Fibroblast of skin of left quadriceps (primary cell): ENCODE results near the gene PI16.

Source experiments
- DNase-seq, 2 experiments: peaks; one replicate each; pipeline ENCODE4 v3.0.0-alpha.2; 2013; ENCODE audit warnings: low read depth in 2 of 2

The PI16 gene, protein sequence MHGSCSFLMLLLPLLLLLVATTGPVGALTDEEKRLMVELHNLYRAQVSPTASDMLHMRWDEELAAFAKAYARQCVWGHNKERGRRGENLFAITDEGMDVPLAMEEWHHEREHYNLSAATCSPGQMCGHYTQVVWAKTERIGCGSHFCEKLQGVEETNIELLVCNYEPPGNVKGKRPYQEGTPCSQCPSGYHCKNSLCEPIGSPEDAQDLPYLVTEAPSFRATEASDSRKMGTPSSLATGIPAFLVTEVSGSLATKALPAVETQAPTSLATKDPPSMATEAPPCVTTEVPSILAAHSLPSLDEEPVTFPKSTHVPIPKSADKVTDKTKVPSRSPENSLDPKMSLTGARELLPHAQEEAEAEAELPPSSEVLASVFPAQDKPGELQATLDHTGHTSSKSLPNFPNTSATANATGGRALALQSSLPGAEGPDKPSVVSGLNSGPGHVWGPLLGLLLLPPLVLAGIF

DNA sequence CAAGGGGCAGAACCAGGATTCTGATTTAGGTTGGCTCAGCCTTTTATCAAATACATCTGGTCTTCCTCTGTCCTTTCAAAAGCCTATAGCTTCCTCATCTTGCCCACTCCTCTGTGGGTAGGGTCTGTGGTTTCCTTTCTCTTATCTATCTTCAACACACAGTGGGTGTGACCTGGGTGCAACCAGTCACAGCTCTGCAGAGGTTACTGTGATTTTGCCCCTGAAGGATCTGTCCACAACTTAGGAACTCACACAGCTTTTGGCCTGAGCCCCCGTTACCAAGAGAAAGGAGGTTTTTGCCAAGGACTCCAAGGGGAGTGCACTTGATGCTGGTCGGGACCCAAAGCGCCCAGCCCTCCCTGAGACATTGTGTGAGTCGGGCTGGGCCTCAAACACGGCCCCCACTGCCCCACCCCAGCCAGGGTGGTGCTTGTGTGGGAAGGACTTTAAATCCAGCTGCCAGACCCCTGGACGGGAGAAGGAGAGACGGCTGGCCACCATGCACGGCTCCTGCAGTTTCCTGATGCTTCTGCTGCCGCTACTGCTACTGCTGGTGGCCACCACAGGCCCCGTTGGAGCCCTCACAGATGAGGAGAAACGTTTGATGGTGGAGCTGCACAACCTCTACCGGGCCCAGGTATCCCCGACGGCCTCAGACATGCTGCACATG is at the start of gene PI16:
Gene PI16 (plus strand): TSS at position 477 of the 670 bp plus-strand sequence. CDS start 23 bp downstream, at position 500.
- no peak for DNase-seq

DNA sequence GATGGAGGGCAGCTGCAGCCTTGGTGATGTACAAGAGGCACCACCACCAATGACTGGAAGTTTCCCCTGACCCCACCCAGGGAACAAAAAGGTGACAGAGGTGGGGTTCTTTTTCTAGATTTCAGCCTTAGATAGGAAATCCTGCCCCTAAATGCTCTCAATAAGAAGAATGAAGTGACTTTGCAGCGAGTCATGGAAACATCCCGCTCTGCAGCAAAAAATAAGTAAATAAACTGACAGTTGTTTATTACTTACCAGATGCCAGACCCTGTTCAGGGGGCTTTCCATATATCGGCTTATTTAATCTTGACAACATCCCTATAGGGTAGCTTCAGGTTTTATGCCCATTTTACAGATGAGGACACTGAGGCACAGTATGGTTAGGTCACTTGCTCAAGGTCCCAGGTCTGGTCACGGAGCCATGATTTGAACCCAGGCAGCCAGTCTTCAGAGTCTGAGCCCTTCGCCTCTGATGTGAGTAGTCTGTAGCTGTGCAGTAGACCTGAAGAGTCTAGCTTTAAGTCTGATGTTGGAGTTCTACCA is 49.6 kb upstream of the PI16 start:
- no peak for DNase-seq

DNA sequence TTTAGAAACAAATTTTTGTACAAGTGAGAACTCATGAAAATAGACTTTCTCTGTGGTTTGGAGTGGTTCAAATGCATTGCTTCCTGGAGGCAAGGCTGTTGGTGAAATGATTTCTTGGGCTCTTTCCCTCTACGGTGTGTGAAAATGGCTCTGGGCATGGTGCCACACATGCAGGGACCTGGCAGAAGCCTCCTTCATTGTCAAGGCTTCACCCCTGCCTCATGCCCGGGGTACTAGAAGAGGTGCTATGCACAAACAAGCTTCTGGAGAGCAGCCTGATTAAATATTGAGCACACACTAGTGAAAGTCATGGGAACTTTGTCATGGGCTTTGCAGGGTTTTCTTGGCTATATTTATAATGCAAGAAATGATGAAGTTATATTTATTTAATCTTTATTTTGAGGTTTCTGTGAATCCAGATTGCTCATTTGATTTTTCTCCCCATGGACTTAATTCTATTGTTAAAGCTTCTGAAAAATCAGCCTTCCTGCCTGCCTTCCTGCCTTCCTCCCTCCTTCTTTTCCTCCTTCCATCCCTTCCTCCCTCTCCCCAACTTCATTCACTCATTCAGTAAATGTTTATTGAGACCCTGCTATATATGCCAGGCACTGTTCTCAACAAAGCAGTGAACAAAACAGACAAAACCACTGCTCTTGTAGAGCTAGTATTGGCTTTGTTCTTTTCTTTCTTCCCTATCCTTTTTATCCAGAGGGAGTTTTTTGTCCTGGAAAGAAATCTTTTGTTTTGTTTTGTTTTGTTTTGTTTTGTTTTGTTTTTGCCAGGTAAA is 47.8 kb upstream of the PI16 start:
- DNase-seq, result no peak

DNA sequence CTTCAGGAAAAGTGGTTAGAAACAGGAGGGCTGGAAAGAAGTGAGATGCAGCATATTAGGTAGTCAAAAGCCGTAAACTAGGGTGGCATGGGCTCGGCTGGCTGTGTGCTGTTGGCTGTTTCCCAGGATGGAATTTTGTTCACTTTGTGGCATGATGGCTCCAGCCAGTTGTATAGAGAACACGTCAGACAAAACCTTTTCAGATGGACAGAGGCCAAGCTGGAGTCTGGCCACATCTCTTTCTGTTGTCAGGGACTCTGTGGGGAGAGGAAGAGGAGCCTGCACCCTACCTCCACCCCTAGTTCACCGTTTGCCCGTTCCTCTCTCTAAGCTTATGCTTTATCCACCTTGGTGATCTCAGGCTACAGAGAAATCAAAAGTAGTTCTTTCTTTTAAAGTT is 46.8 kb upstream of the PI16 start:
- no peak for DNase-seq

DNA sequence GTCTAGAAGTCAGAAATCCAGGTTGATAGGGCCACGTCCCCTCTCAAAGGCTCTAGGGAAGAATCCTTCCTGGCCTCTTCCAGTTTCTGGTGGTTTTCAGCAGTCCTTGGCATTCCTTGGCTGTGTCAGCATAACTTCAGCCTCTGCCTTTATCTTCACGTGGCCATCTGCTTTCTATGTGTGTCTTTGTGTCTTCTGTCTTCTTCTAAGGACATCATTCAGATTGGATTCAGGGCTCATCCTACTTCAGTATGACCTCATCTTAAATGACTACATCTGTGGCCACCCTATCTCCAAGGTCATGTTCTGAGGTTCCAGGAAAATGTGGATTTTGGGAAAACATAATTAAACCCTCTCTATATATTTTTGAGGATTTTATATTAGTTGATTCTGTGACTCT is 45.8 kb upstream of the PI16 start:
- DNase-seq, result no peak

DNA sequence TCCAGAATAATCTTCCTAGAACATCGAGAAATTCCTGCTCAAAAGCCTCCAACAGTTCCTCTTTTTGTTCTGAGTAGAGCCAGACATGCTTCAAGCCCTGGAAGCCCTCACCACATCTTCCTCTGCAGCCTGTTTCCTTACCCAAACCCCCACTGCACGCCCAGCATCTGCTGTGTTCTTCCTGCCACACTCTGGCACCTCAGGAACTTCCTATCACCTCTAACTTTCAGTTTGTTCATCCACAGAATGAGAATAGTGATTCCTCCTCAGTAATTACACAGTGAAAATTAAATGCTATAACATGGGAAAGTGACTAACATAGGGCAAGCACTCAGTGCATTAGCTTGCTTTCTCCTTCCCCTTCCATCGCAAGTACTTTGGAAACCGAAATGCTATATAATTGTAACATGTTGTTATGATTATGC is 42.5 kb upstream of the PI16 start:
- no peak for DNase-seq

DNA sequence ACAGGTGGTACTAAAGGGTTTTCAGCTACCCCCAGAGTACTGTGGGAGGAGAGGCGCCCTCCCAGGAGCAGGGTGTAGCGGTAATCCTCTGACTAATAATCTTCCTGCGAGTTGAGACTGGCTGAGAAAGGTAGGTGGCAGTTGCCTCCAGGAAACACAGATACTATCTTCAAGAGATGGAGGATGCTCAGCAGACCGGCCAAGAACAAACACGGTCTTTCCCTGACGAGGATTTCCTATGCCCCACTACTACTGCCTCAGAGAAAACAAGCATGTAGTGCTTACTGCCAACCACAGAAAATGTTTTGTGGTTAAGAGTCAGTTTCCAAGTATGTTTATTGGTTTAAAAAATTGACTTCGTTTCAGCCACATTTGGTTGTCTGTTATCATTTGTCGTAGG is 42.0 kb upstream of the PI16 start:
- DNase-seq, result peak; percentile 81 to 82

DNA sequence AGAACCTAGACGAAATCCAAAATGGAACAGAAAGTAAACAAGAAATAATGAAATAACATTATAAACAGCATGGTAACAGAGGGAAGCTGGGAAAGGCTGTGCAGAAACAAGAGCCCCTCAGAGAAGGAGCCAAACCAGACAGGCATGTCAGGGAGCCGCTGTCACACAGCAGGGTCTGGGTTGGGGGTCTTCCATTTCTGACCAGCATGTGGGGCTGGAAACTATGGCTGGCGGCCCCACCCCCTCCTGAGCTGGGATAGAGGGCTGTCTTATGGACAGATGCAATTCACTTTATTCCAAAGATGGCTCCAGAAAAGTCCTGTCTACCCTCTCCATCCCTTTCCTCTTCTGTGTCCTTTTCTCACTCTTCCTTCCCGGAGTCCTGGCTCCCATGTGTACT is 41.5 kb upstream of the PI16 start:
- no peak for DNase-seq

DNA sequence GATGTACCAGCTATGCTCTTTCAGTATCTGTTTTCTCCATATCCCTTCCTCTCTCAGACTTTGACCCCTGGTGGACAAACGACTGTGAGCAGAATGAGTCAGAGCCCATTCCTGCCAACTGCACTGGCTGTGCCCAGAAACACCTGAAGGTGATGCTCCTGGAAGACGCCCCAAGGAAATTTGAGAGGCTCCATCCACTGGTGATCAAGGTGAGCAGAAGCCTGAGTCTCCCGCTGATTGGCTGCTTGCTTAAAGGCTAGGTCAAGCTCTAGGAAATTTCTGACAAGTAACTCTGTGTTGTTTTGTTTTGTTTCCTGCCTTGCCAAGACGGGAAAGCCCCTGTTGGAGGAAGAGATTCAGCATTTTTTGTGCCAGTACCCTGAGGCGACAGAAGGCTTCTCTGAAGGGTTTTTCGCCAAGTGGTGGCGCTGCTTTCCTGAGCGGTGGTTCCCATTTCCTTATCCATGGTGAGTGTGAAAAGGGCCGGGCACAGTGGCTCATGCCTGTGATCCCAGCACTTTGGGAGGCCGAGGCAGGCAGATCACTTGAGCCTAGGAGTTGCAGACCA is 40.2 kb upstream of the PI16 start:
- DNase-seq, result no peak

DNA sequence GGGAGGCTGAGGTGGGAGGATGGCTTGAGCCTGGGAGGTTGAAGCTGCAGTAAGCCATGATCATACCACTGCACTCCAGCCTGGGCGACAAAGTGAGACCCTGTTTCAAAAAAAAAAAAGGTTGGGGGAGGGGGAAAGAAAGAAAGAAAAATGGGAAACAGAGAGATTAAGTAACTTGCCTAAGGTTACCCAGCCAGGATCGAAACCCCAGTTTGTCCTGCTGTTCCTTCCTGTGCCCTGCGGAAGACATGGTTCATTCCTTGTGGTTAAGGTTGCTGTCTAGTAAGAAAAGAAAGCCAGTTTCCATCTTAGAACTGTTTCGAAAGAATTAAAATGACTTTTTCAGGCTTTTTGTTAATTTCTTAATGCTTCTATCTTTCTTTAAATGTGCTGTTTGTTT is 38.9 kb upstream of the PI16 start:
- no peak for DNase-seq

DNA sequence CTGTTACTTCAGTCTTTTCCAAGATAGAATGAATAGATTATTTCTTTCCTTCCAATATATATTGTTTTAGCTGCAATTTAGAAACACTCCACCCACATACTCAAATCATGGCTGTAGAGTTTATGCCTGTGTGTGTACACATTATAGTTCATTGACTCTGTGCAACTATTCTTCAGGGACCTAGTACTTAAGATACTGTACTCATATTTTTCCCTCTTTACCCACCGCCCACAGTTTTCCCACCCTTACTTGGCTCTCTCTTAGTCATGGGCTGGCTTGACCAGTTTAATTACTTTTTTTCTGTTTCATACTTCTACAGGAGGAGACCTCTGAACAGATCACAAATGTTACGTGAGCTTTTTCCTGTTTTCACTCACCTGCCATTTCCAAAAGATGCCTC is 38.4 kb upstream of the PI16 start:
- no peak for DNase-seq

DNA sequence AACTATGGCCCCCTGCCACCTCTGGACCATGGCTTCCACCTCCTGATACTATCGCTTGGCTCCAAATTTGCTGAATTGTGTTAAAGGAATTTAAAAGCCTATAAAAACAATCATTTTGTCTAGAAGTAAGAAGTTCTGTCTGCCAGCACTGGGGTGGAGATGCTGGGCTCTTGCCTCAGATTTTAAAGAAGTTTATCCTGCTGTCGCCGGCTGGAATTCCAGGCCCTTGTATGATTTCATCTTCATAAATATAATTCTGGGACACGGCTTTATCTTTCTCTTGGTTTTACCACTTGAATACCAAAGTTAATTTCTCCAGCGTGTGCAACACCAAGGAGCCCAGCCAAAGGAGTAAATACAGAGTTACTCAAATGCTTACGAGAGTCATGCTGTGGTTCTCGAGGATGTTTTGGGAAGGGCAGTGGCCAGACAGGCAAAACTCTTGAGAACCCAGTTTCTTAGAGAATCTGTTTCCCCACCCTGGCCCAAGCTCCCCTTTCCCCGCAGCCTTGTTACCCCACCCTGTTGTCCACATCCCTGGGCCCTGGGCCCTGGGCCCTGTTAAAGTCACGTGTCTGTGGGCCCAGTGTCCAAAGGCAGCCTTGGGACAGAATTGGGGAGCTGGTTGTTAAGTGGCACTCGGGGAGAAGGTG is 36.9 kb upstream of the PI16 start:
- peak; percentile 72 to 73 for DNase-seq

DNA sequence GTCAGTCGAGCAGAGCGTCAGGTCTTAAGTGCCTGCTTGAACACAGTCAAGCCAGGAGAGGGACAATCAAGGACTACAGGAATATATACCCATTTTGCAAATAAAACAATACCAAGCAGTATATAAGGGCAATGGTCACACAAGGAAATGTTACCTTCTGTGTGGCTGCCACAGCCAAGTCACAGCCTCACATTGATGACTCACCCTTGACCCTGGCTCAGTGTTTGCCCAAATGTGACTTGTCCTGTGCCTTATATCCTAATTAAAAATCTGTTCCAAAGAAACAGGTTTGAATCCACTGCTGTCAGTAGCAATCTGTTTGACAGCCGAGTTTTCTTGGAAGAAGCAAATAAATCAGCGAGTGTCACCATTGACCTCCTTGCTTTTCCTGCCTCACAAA is 34.5 kb upstream of the PI16 start:
- no peak for DNase-seq

DNA sequence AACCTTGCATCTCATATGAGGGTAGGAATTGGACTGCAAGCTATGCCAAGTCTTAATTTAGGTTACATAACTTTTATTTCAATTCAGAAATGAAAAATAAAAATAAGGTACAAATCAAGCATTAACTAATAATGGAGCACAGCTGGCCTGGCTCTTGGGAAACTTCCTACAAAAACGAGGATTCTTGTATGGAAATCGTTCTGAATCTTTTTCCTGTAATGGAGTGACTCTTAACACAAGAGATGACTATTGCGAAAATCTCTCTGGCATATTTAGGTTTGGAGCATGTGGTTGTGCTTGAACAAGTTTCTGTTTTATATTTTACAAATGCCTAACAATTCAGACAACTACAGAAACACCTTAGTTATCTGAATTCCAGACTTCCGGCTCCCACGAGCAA is 34.0 kb upstream of the PI16 start:
- DNase-seq, result no peak

DNA sequence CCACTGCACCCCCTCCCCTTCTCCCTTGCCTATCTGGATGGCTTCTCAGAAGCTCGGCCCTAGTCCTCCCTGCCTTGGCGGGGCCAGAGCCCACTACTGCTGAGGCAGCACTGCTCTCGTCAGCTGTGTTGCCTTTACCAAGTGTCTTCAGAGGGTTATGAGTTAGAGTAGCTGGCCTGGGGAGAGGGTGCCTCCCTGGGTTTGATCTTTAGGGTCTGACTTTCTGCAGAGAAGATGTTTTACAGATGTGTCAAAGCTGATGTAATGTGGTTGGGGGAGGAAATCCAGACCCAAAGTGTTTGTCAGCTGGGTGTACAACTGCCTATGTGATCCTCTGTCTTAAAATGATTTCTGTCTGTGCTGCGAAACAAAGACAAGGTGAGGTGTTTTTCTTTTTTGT is 30.4 kb upstream of the PI16 start:
- peak; percentile 42 to 51 for DNase-seq

DNA sequence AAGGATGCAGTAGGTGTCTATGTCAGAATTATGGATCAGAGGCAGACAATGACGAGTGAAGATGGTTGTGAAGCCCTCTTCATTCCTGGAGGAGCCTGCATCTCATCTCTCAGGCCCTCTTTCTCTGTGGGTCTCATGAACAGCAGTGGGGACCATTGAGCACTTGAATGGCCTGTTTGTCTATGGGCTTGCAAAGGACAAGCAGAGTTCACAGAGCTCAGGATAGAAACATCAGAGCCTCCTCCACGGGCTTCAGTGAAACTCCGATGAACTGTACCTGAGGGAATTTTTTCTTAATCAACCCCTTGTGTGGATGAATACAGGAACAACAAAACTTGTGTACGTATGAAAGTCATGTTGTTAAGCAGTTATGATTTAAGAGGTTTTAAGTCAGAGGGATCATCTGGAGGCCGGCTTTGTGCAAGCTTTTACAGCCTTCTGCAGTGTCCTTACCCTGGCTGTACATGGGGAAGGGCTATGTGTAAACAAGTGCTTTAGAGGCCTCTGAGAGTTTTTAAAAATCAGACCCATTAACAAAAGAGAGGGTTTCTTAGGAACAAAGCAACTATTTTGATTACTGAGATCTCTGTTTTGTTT is 29.7 kb upstream of the PI16 start:
- DNase-seq, result no peak

DNA sequence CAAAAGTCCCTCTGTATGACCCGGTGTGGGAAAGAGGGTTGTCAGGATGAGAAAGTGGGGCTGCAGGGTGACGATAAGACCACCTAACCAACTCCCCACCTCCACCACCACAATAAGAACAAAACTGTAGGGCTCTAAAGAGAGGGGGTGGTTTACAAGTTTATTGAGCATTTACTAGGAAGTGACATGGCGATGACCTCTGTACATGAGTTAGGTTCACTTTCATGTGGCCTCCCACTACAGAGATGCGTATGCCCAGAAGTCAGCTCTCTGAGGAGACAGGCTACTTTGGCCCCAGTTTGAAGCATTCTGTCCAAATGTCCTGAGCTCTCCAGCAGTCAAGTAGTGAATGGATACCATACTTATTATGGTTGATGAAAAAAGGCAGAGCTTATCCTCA is 28.7 kb upstream of the PI16 start:
- DNase-seq, result no peak

DNA sequence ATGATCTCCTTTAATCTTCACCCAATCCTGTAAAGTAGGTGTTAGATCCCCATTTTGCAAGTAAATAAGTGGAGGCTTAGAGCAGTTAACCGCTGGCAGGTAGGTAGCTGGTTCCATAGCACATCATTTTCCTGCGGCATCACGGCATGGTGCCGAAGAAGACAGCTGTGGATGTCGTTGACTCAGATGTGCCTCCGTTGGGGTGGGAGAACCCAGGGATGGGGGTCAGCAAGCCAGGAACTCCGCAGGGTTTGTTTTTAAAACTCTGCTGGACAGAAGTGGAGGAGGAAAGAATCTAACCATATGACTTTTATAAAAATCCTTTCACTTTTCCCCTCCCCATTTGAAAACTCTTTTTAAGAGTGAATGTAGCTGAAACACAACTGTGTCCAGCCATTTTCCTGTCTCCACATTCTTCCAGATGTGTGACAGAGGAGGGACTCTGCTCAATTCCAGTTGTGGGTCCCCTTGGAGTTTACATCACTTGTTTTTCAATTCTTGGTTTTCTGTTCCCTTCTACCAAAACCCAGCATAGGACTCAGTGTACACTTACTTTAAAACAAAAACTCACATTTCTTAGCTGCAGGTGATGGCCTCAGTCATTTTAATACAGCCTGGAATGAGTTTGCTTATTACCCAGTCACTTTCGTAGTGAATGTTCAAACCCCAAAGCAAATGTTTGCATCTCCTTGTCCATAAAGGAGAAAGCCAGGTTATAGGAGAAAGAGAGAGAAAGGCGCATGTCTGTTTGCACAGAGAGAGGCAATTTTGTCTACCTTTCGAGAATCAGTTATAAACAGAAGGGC is 27.6 kb upstream of the PI16 start:
- DNase-seq, result no peak

DNA sequence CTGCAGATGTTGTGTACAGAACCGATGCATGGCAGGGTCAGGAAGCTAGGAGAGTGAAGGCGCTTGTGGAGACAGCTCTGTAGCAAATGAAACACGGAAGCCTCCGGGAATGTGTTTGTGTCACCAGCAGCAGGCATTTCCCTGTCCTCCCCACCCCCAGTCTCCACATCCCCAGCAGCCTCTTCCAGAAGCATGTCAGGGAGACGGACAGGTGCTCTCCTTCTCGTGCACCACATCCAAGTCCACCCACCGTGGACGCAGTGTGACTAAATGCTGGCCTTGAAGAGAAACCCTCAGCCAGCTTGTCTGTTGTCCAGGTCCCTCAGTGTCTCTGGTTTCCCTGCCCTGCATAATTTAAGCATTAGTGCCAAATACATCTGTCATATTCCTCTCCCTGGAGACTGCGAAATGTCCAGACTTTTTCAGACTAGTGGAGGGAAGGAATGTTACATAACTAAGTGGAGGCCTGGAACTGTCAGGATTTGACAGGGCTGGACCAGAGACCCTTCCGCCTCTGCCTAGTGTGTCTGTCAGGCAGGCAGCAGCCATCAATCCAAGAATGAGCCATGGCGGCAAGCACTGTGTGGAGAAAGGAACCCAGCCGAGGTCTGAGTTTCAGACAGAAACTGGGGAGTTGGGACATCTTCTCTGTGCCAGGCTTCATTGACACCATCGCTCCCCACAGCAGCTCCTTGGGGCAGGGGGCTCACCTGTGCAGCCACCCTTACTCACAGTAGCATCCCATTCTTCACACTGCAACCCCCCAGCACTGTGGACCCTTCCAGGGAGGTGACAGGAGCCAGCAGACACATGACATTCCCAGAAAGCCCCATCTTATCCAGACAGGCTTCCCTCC is 26.6 kb upstream of the PI16 start:
- DNase-seq, result no peak
